CD8-positive, alpha-beta memory T cell (primary cell): ENCODE data around the gene GOLGA1. TPM values are rescaled to one million over a fixed set of nuclear protein-coding genes. Genes with fewer than 3 reads are reported as not detected.

Source experiments
- CTCF ChIA-PET: fragments of 350-600 bp; sonication (Branson Sonifier 250); formaldehyde crosslinking; loops from one replicate; lab custom pipeline; 2021; ENCODE audit warnings: antibody characterized with exemption; lab: Charles Lee
- POLR2A ChIA-PET: fragments of 350-600 bp; sonication (Branson Sonifier 250); formaldehyde crosslinking; loops from one replicate; lab custom pipeline; 2021; ENCODE audit warnings: antibody characterized with exemption; lab: Charles Lee
- DNase-seq, 5 donors: peaks; one replicate each; pipeline versions ENCODE4 v3.0.0 to v3.0.0-alpha.2; 2020 to 2022; ENCODE audit warnings: mixed read lengths in 1 of 5
- H3K27ac ChIP-seq: one replicate; pipeline ENCODE4 v1.7.0; 2013; ENCODE audit warnings: low read depth, mild to moderate bottlenecking, low read length, moderate library complexity
- H3K27me3 ChIP-seq: 2 replicates; pipeline ENCODE4 v1.7.0; 2013; ENCODE audit warnings: low read length, mild to moderate bottlenecking; ENCODE audit not compliant: insufficient read depth, poor library complexity, severe bottlenecking
- H3K36me3 ChIP-seq: 2 replicates; pipeline ENCODE4 v1.7.0; 2013; ENCODE audit warnings: mild to moderate bottlenecking, low read length, moderate library complexity; ENCODE audit not compliant: insufficient read depth
- H3K4me1 ChIP-seq: 2 replicates; pipeline ENCODE4 v1.7.0; 2013; ENCODE audit warnings: mild to moderate bottlenecking, low read length, moderate library complexity; ENCODE audit not compliant: insufficient read depth
- H3K4me3 ChIP-seq: 2 replicates; pipeline ENCODE4 v1.7.0; 2013; ENCODE audit warnings: mild to moderate bottlenecking, low read length
- H3K9me3 ChIP-seq: 2 replicates; pipeline ENCODE4 v1.7.0; 2013; ENCODE audit warnings: mild to moderate bottlenecking, low read length
- H3K27ac Mint-ChIP-seq, 8 donors: one replicate each; pipeline ENCODE4 v1.8.0; 2020 to 2021; ENCODE audit warnings: mixed read lengths in 8 of 8, mild to moderate bottlenecking in 6 of 8, inconsistent platforms in 3 of 8, moderate library complexity in 3 of 8
- H3K27me3 Mint-ChIP-seq, 2 donors: one replicate each; pipeline ENCODE4 v1.8.0; 2020 to 2021; ENCODE audit warnings: mixed read lengths in 2 of 2, mild to moderate bottlenecking in 1 of 2, moderate library complexity in 1 of 2
- H3K36me3 Mint-ChIP-seq, 3 donors: one replicate each; pipeline ENCODE4 v1.8.0; 2020 to 2021; ENCODE audit warnings: mixed read lengths in 3 of 3, inconsistent platforms in 1 of 3, mild to moderate bottlenecking in 1 of 3
- H3K4me1 Mint-ChIP-seq, 3 donors: one replicate each; pipeline ENCODE4 v1.8.0; 2020 to 2021; ENCODE audit warnings: mixed read lengths in 3 of 3, inconsistent platforms in 1 of 3, mild to moderate bottlenecking in 1 of 3
- H3K4me3 Mint-ChIP-seq, 7 donors: one replicate each; pipeline ENCODE4 v1.8.0; 2020 to 2021; ENCODE audit warnings: mixed read lengths in 7 of 7, mild to moderate bottlenecking in 6 of 7, moderate library complexity in 4 of 7, inconsistent platforms in 2 of 7
- H3K9me3 Mint-ChIP-seq, 5 donors: one replicate each; pipeline ENCODE4 v1.8.0; 2020 to 2022; ENCODE audit warnings: mixed read lengths in 5 of 5, mild to moderate bottlenecking in 3 of 5, moderate library complexity in 2 of 5, inconsistent platforms in 1 of 5
- polyA plus RNA-seq: library from polyadenylated mRNA; unstranded; fragments of 300-500 nt; fragmentation: Illumina TruSeq; gene quantifications from one replicate; pipeline ENCODE4 v1.2.3, GENCODE V29; 2021
- total RNA-seq, 2 experiments: library from RNA; stranded (reverse); gene quantifications; one replicate each; pipeline ENCODE4 v1.2.3, GENCODE V29; 2021

The GOLGA1 gene
- total and polyA plus RNA-seq, 3 experiments from 2014 or later = 8.5 to 21.1 (median 17.1) TPM

DNA sequence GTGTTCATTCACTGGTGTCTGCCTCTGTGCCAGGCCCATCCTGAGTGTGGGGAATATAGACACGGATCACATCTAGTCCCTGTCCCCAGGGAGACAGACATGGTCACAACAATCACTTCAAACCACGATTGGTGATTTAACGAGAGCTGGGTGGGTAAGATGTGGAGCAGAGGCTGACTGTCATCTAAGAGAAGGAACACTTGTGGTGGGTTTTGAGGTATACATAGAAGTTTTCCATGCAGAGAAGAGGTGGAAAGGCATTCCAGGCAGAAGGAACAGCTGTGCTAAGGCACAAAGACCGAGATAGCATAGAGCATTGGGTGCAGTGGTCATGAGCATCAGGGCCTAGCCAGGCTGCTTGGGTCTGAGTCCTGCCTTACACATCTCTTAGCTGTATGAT, 110.3 kb downstream of the GOLGA1 start:
- no peak overlapping the region for H3K4me3 Mint-ChIP-seq
- Histone ChIP-seq H3K27ac (no peak overlapping the region), H3K4me1 (no peaks in the 10 kb centered on the region), H3K9me3 (no peaks in the 10 kb centered on the region), H3K27me3 (no peaks in the 10 kb centered on the region), H3K4me3 (no peak overlapping the region), H3K36me3 (no peaks in the 10 kb centered on the region)
- POLR2A ChIA-PET = no interaction called here
- CTCF ChIA-PET = interaction anchor here (3.2 kb wide), 1 partner anchor 23 kb away, joined by 8 read pairs; the partner anchor contains the start of gene WDR38
- H3K27me3 Mint-ChIP-seq = peaks cover 0 to 10% of the 10 kb centered on the region in 2 donors
- no peaks in the 10 kb centered on the region for H3K4me1 Mint-ChIP-seq
- peaks cover 0 to 2% (median 0%) of the 10 kb centered on the region in 5 donors for H3K9me3 Mint-ChIP-seq
- H3K36me3 Mint-ChIP-seq = no peaks in the 10 kb centered on the region
- H3K27ac Mint-ChIP-seq = no peak overlapping the region
- no peak for DNase-seq

DNA sequence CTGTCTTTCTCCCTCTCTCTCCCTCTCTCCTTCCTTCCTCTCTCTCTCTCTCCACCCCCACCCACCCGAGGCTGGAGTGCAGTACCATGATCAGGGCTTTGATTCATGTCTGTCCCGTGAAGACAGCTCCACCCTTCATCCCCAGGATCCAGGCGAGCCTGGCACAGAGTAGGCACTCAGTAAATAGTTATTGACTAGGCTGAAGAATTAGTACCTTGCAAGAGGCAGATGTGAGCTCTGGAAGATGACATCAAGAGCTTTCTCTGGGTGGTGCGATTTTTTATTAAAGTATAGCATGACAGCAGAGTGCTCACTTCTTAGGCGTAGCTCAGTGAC, 111.6 kb downstream of the GOLGA1 start:
- ChIA-PET CTCF (no interaction called here), POLR2A (no interaction called here)

GRCh38 chr9:124828489-124829333, 112.2 kb downstream of the GOLGA1 start:
- ChIA-PET CTCF (no interaction called here), POLR2A (no interaction called here)
- H3K4me3 ChIP-seq = no peak overlapping the region
- Mint-ChIP-seq H3K27me3 (peaks cover 0 to 6% of the 10 kb centered on the region in 2 donors), H3K9me3 (peaks cover 0 to 2% (median 0%) of the 10 kb centered on the region in 5 donors), H3K27ac (no peak overlapping the region), H3K4me1 (no peaks in the 10 kb centered on the region), H3K4me3 (no peak overlapping the region), H3K36me3 (no peaks in the 10 kb centered on the region)
- no peaks in the 10 kb centered on the region for H3K4me1 ChIP-seq
- H3K27ac ChIP-seq = no peak overlapping the region
- no peaks in the 10 kb centered on the region for H3K36me3 ChIP-seq
- no peaks in the 10 kb centered on the region for H3K27me3 ChIP-seq
- no peaks in the 10 kb centered on the region for H3K9me3 ChIP-seq
- DNase-seq = no peak

More for the DNA sequence above, 111.6 kb downstream of the GOLGA1 start:
- Mint-ChIP-seq H3K27me3 (peaks cover 0 to 6% of the 10 kb centered on the region in 2 donors), H3K36me3 (no peaks in the 10 kb centered on the region), H3K9me3 (peaks cover 0 to 2% (median 0%) of the 10 kb centered on the region in 5 donors), H3K4me3 (no peak overlapping the region), H3K4me1 (no peaks in the 10 kb centered on the region), H3K27ac (no peak overlapping the region)
- Histone ChIP-seq H3K27me3 (no peaks in the 10 kb centered on the region), H3K9me3 (no peaks in the 10 kb centered on the region), H3K27ac (no peak overlapping the region), H3K4me3 (no peak overlapping the region), H3K4me1 (no peaks in the 10 kb centered on the region), H3K36me3 (no peaks in the 10 kb centered on the region)
- no peak for DNase-seq

Other genes with a start within 250 kb of the GOLGA1 start
- gene NR6A1, start 169.8 kb downstream of the GOLGA1 start, total RNA-seq = 1 to 10 TPM; 2.4 to 3.0 TPM
- gene NR6A1, start 169.8 kb downstream of the GOLGA1 start, polyA plus RNA-seq = not detected
- not detected for gene OLFML2A, start 163.9 kb downstream of the GOLGA1 start, total RNA-seq
- gene OLFML2A, start 163.9 kb downstream of the GOLGA1 start, polyA plus RNA-seq = not detected
- gene WDR38, start 87.6 kb downstream of the GOLGA1 start, total RNA-seq = not detected
- not detected for gene WDR38, start 87.6 kb downstream of the GOLGA1 start, polyA plus RNA-seq
- gene RPL35, start 79.1 kb downstream of the GOLGA1 start, total RNA-seq = 1,000 to 10,000 TPM; 2,023 to 2,058 TPM
- gene RPL35, start 79.1 kb downstream of the GOLGA1 start, polyA plus RNA-seq = 1,829 TPM
- gene ARPC5L, start 79.0 kb downstream of the GOLGA1 start, total RNA-seq = 100 to 1,000 TPM; 116 to 120 TPM
- gene ARPC5L, start 79.0 kb downstream of the GOLGA1 start, polyA plus RNA-seq = 118 TPM
- 1 to 10 TPM; 8.3 to 8.5 TPM for gene SCAI, start 202.4 kb upstream of the GOLGA1 start, total RNA-seq
- gene SCAI, start 202.4 kb upstream of the GOLGA1 start, polyA plus RNA-seq = 0.72 TPM
- gene PPP6C, start 248.7 kb upstream of the GOLGA1 start, total RNA-seq = 10 to 100 TPM; 48.9 to 50.5 TPM
- 56.2 TPM for gene PPP6C, start 248.7 kb upstream of the GOLGA1 start, polyA plus RNA-seq